Stimulated activated CD8-positive, alpha-beta memory T cell treated with anti-CD3 and anti-CD28 coated beads, Interleukin-4, amount 100 ng/mL, for 48 hours (primary cell): Measurements from ENCODE around the gene CERS6.

Experiments used
- DNase-seq: peaks from one replicate; pipeline ENCODE4 v3.0.0-alpha.2; 2020

CERS6 gene

DNA sequence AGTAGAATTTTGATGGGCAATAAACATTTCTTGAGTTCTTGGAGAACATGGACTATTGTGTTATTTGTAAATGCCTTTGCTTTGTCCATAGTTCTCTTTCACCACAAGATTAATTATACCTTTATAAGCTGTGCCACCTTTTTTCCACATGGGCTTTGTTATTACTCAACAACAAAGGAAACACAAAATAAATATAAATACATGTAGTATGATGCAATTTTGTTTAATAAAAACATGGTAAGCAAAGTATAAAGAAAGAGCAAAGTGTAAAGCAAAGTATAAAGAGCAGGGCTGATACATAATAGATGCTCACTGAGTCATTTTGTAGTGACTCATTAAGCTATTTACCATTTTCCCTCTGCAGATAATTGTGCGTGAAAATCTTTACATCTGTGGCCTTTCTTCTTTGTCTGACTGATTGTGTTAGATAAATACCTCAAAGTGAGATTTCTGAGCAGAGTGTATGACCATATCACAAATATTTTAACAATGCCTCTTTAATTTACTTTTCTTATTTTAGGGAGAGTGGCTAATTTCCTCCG lies 80.9 kb downstream of the CERS6 start:
- DNase-seq: no peak

DNA sequence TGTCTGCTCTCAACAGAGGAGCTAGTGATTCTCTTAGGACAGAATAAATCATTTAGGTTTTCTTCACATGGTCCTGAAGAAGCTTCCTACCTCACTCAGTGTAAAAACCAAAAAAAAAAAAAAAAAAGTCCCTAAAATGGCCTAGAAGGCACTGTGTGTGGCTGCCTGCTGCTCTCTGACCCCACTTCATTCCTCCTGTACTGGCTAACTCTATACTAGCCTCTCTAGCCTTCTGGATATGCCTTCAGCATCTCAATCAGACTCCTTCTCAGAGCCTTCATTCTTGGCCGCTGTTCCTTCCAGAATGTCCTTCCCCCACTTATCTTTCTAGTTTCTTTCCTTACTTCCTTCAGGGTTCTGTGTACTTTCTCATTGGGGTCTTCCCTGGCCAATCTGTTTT lies 82.1 kb downstream of the CERS6 start:
- no peak for DNase-seq

DNA sequence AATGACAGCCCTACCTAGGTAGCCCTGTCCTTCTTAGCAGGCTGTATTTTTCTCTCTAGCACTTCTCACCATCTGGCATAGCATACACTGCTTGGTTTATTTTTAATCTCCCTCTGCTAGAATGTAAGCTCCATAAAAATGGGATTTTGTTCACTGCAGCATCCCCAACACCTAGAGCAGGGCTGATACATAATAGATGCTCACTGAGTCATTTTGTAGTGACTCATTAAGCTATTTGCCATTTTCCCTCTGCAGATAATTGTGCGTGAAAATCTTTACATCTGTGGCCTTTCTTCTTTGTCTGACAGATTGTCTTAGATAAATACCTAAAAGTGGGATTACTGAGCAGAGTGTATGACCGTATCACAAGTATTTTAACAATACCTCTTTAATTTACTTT lies 82.5 kb downstream of the CERS6 start:
- no peak for DNase-seq

DNA sequence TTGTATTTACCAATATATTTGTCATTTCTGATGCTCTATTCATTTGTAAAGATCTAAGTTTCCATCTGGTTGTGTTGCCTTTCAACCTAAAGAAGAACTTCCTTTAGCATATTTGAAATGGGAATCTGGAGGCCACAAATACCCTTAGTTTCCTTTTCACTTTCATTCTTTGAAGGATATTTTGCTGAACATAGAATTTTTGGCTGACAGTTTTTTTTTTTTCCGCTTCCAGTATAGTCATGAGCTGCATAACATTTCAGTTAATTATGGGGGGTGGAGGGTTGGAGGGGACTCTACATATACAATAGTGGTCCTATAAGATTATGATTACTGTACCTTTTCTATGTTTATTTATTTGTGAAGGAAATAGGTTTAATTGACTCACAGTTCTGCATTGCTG lies 83.9 kb downstream of the CERS6 start:
- DNase-seq: no peak

DNA sequence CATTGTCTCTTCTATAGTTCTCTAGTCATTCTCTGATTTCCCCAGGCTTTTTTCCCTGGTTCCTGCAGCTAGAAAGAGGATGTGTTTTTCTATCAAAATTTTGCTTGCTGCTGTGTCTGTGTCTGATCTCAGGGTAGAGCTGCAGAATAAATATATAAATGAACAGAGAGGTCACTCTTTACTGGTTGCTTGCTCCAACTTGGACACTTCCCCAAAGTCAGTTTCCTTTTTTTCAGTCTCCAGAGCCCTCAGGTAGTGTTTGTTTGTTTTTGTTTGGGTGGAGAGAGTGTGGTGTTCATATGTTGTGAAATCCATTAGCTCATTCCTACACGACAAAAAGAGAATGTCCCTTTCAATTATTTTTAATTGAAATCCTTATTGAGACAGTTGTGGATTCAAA lies 85.8 kb downstream of the CERS6 start:
- no peak for DNase-seq

DNA sequence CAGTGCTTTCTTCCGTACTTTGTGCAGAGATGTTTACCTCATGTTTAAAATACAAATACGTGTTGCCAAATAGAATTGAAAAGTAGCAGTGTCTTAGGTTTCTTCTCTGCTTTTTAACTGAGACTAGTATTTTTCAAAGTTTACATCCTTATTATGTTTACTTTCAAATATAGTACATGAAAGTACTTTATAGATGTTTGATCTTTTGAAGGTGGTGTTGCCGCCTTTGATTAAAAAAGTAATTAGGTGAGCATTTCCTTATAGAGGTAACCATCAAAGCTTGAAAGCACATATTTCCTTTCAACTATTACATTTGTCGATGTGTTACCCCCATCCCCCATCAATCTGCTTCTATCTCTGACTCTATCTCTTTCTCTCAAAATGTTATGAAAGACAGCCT lies 87.0 kb downstream of the CERS6 start:
- DNase-seq: no peak

DNA sequence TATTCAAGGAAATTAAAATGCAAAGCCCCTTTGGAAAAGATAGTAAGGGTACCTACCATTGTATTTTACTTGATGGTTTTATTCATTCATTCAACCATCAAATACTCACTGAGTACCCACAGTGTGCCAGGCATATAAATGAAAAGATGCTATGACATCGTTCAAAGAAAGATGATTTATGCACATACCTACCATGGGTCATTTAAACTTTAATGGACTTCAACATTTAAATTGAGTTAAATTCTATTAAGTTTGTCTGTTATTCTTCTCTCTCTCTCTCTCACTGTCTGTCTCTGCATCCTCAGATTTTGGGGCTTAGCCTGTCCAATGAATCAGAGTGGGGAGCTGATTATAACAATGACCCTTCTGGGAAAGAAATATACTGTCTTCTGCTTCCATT lies 87.9 kb downstream of the CERS6 start:
- no peak for DNase-seq

DNA sequence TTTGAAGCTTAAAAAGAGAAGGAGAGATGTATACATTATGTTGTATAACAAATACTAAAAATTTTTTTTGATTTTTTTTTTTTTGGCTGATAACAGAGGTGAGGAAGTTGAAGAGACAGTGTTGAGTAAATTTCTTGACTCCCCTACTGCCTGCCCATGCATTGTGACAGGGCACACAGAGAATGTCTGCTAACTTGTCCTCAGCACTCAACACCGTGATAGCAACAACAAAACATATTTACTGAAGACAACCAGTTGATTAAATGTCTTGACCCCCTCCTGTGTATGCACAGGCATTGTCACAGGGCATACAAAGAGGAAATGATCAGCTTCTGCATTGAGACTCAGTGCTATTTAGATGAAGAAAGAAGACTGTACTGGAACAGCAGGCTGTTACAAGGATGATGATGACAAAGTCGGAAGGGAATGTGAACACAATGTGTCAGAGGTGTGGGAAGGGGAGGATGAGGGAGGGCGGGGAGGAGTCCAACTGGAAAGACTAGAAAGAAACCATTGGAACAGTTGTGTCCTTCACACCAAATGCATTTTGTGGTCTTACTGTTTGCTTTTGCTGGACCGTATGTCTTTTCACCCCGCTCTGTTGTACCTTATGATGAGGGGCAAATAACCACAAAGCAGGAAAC lies 89.5 kb downstream of the CERS6 start:
- no peak for DNase-seq

DNA sequence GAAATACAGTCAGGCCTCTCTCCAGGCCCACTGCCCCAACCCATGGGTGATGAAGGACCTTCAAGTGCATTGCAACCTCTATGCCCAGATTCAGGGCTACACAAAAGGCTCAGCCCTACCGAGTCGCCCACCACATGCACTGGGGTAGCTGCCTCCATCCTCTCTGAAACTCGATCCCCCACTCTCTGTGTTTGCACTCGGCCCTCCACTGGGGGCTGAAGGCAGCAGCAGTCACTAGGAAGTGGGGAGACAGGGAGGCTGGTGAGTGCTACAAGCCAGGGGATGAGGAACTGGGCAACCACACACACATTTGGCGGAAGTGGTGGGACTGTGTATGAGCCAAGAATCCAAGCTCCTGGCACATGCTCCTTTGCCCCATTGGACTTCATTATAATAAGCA lies 94.6 kb downstream of the CERS6 start:
- no peak for DNase-seq

DNA sequence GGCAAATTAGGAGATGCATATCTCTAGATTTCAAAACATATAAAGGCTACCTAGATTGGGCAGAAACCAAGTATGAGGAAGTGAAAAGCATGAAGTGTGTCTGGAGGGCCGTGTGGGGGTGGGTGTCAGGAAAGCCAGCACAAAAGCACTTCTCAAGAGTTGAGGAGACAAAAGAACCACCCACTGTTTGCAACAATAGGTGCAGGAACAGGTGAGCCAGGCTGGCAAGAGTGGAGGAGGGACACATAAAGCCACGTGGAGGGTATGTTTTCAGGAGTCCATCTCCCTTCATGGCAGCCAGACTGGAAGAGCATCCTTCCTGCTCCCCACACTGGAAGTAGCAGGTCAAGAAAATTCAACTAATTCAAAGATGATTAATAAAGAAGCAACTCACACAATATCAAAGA lies 96.4 kb downstream of the CERS6 start:
- no peak for DNase-seq

DNA sequence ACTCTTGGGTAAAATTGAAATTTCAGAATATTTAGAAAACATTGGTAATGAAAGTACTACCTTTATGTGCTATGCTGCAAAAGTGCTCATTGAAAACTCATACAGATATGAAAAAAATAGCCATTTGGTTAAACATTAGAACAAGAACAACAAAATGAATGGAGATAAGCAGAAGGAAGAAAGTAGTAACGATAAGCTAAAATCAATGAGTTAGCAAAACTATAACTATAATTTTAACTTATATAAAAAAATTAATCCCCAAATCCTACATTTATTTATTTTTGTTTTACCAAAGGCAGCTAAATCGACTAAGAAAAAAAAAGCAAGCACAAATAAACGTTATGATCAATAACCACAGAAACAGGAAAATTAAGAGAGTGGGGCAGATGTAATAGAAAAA lies 99.2 kb downstream of the CERS6 start:
- DNase-seq: no peak

DNA sequence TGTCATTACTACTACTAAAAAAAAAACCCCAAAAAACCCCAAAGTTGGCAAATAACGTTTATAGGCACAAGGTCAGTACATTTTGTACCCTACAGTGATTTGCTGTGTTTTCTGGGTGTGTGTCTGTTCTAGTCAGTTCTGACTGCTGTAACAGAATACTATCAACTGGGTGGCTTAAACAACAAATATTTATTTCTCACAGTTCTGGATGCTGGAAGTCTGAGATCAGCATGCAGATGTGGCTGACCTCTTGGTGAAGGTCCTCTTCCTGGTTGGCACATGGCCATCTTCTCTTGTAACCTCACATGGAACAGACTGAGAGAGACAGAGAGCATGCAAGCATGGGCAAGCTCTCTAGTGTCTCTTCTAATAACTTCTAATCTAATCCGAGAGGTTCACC lies 103.1 kb downstream of the CERS6 start:
- DNase-seq: no peak

DNA sequence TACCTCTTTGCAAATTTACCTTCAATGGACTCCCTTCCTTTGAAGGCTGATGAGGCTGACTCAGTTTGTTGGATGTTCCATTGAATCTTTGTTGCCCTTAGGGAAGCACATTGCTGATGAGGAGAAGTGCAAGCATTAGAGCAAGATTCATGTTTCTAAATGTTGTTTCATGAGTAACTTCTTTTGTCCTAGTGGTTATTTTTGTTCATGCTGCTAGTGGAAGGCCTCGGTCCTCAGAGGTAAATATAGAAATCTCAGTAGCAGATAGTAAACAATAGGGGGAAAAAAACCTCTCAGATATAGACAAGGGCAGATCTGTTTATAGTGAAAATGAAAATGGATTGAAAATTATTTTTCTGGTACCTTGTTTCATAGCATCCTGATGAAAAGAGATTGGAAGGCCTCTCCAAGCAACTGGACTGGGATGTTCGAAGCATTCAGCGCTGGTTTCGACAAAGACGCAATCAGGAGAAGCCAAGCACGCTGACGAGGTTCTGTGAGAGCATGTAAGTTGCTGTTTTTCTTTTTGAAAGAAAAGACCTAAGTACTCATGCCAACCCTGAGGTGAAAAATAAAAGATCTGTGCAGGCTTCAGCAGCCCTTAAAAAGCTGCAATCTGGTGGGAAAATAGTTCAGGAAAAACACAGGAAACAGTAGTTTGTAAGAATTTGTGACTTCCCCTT lies 104.9 kb downstream of the CERS6 start:
- DNase-seq: no peak

DNA sequence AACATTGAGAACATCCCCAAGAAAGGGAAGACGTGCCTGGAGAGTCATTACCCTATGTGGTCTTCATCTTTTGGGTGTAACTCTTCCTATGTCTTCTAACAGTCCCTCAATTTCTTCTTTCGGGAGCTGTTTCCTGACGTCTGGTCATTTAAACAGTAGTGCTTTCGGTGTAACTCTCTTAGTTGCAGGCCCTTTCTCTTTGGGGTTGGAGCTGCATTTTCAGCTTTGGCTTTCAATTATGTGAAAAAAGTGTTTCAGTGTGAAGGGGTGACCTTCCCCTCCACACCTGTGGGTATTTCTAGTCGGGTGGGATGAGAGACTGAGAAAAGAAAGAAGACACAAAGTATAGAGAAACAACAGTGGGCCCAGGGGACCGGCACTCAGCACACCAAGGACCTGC lies 105.9 kb downstream of the CERS6 start:
- DNase-seq: no peak

DNA sequence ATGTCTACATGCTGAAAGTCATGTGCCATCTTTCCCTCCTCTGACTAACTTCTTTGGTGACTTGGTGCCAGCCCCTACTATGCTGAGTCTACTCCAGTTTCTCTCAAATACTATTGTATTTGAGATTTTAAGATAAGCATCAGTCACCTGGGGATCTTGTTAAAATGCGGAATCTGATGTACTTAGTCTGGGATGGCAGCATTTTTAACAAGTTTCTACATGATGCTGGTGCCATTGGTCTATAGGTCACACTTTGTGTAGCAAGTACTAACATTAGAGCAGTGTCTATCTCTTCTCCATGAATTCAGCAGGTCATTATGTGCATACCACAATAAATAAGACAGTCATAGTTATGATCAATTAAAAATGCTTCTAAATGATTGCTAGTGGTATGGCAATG lies 106.9 kb downstream of the CERS6 start:
- DNase-seq: no peak

DNA sequence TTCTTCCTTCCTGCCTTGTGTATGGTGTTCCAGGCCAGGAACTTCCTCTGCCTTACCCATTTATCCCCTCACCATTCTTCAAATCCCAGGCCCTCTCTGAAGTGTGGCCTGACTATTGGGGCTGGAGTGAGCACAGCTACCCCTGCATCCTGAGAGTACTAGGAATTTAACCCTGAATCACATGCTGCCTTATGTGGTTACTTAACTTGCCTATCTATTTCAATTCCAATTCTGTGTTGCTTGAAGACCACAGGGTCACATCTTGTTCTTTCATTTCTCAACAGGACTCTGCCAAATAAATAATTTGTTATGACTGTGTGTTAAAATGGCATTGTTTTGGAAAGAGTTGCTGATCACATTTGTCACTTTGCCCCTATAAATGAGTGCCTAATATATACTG lies 108.6 kb downstream of the CERS6 start:
- no peak for DNase-seq

DNA sequence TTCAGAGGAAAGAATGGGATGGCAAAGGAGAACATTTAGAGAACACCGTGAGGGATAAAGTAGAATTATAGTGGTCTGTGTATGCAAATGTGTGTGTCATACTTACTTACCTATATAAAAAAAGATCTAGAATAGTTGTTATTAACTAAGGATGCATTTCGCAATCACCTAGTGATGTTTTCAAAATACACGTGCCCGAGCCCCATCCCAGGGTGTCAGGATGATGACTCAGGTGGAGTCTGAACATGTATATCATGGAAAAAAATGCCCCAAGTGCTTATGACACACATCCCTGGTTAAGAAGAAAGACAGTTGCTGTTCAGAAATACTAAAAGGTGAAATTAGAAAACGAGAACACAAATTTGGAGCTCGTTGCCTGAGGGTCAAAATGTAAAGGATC lies 109.0 kb downstream of the CERS6 start:
- no peak for DNase-seq

DNA sequence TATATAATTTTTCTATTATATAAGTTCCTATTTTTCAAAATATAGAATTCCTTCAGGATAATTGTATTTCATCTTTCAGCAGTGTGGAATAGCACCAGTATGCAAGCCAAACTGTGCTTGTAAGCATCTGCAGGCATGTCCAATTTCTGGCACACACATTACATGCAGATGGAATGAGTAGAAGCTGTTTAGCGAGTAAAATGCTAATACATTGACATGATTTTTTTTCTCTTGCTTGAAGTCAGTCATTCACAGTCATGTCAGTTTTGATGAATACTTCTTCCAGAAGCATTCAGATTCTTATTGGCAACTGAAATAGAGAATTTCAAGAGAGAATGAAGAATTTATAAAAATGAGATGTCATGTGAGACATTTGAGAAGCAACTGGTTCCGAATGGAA lies 109.4 kb downstream of the CERS6 start:
- no peak for DNase-seq

DNA sequence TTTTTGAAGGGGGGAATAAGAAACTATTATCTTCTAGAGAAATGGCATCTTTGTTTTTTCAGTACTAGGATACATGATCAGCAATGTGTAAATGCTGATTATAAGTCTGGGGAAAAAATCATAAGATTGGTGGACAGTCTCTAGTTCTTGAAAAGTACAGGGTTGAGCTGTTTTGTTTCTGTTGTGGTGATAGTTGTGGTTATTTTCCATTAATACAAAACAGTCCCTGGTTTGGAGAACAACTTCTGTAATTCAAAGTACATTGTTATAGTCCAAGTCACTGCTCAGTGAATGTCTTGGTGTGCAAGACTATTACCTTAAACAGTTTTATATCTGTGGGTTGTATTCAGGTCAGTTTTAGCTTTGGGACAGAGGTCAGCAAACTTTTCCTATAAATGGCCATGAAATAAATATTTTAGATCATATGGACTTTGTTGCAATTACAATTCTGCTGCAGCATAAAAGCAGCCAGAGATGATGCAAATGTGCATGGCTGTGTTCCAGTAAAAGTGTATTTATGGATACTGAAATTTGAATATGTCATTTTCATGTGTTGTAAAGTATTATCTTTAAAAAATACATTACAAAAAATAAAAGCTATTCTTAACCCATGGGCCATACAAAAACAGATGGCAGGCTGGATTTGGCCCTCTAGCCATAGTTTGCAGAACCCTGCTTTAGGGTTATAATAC lies 111.0 kb downstream of the CERS6 start:
- DNase-seq: no peak

DNA sequence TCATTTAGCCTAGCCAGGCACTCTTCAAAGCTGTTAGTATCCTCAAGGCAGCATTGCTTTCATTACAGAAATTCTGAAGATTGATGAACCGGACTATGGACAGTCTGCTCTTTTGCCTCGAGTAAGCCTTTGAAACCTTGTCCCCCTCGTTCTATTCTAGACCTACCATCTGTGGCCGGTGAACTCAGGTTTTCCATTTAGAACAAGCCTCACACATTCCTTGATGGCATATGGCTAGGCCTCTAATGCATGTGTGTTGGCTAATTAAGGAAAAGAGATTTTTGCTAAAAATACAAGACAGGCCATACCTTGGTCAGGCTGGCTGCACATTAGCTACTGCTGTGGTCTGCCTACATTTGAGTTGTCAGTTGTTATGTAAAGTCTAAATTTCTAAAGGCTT lies 111.8 kb downstream of the CERS6 start:
- DNase-seq: no peak

DNA sequence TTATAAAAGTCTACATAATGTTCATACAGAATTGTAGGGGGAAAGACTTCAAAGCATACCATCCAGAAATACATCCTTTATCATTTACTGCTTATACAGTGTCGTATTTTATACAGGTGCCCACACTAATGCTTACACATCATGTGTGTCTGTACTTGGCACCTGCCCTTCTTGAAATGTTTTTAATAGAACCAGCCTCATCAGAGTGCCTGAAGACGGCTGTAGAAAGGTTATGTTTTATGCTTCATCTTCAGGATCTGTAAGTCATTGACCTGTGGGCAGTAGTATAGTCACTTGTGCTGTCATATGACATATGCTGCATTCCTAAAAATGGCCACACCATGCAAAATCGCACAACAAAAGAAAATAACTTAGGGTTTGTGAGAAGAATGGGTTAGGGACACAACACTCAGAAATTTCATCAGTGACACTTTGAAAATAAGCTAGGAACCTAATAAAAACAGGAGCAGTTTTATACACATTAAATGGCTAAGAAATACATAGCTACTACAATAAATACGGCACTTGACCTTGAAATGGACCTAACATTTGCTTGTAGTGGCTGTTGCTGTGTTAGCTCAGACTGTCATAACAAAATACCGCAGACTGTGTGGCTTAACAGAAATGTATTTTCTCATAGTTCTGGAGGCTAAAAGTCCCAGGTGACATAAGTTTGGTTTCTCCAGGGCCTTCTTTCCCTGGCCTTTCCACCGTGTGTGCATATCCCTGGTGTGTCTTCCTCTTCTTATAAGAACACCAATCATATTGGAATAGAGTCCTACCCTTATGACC lies 112.6 kb downstream of the CERS6 start:
- no peak for DNase-seq

DNA sequence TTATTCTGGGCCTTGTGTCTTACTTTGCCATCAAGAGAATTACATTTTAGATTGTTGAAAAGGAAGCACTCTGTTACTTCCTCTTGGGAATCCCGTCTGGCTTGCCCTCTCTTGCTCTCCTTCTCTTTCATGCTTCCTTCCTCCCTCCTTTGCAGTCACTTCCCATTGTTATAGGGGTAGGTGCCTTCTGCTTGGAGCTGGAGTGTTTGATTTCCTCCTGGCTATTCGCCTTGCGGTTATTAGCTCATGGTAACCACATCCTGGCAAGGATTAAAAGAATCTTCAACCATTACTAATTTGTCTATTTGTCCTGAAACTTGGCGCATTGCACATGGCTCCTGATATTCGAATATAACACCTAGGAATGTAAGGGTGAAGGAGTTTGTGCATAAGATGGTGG lies 115.0 kb downstream of the CERS6 start:
- no peak for DNase-seq

DNA sequence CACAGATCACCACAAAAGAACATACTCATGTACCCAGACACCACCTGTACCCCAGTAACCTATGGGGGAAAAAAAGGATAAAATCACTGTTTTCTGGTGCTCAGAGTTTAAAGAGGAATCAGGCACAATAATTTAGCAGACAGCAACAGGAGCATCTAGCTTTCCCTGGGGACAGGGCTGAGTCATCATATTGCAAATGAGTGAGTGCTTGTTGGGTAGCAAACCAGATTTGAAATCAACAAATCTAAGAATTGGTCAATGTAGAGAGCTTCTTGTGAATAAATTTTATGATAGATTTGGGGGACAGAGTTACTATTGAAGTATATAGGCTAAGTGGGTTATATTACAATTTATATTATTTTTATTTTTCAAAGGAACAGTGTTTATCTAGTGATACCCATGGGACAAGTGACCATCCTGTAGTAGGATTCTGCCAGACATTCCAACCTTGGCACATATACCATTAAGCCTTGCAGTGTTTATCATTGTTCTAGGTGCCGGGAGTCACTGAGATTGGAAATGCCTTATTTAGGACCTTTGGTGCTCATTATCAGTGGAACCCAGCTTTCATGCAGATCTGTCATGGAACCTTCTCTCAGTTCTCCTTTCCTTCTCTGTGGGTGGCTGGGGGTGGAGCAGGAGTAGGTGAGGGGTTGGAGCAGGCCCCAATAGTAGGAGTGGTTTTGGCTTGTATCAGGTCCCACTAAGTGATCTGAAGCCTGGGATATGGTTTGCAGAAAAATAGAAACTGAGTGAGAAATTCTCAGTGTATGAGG lies 117.2 kb downstream of the CERS6 start:
- no peak for DNase-seq
